MG63 (cell line): ENCODE results near the gene SHISA9. TPM values are rescaled to one million over a fixed set of nuclear protein-coding genes. Genes with fewer than 3 reads are reported as not detected.

ENCODE experiments used
- DNase-seq: peaks from one replicate; pipeline ENCODE4 v3.0.0-alpha.2; 2020
- H3K27me3 ChIP-seq: fragments of 250-450 bp; sonication (Bioruptor Pico); 2 replicates; pipeline ENCODE4 v1.5.1; 2020; ENCODE audit warnings: mild to moderate bottlenecking, moderate library complexity
- H3K36me3 ChIP-seq: fragments of 250-450 bp; sonication (Bioruptor Pico); 2 replicates; pipeline ENCODE4 v1.5.1; 2020; ENCODE audit warnings: mild to moderate bottlenecking, moderate library complexity
- H3K4me3 ChIP-seq: fragments of 250-450 bp; sonication (Bioruptor Pico); 2 replicates; pipeline ENCODE4 v1.5.1; 2020; ENCODE audit warnings: mild to moderate bottlenecking, moderate library complexity
- H3K9me3 ChIP-seq: fragments of 250-450 bp; sonication (Bioruptor Pico); 2 replicates; pipeline ENCODE4 v1.5.1; 2020; ENCODE audit warnings: mild to moderate bottlenecking, moderate library complexity
- total RNA-seq: library from RNA; depleted of rRNA; stranded (reverse); fragments of >200 nt; shearing (Covaris generic); gene quantifications from 2 replicates; pipeline ENCODE4 v1.2.3, GENCODE V29; 2014; ENCODE audit warnings: low replicate concordance

Gene SHISA9
- total RNA-seq, 1 experiment from 2014 or later = not detected

- H3K9me3 ChIP-seq = no peaks in the 10 kb centered on the region
- H3K4me3 ChIP-seq = no peak overlapping the region
- DNase-seq = no peak
- no peaks in the 10 kb centered on the region for H3K36me3 ChIP-seq
- no peaks in the 10 kb centered on the region for H3K27me3 ChIP-seq
Observed at GRCh38 chr16:13030769-13031168, 129.4 kb downstream of the SHISA9 start.

DNA sequence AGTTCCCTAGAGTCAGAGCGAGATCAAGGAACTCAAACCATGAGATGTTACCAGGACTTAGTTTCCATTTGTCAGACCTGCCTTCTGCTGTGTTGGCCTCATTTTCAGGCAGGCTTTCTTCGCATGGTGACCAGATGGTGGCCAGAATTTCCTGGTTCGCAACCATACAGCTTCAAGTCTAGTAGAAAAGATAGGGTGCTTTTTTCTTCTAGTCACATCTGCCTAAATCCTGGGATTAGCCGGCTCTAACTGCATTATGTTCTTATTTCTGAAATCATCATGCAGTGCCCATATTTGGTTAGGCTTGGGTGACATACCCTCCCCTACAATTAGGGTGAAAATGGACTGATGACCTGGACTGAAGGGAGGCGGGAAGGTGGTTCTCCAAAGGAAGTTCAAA is 131.5 kb downstream of the SHISA9 start:
- H3K36me3 ChIP-seq = no peaks in the 10 kb centered on the region
- no peak overlapping the region for H3K4me3 ChIP-seq
- no peaks in the 10 kb centered on the region for H3K27me3 ChIP-seq
- no peak for DNase-seq
- no peaks in the 10 kb centered on the region for H3K9me3 ChIP-seq

DNA sequence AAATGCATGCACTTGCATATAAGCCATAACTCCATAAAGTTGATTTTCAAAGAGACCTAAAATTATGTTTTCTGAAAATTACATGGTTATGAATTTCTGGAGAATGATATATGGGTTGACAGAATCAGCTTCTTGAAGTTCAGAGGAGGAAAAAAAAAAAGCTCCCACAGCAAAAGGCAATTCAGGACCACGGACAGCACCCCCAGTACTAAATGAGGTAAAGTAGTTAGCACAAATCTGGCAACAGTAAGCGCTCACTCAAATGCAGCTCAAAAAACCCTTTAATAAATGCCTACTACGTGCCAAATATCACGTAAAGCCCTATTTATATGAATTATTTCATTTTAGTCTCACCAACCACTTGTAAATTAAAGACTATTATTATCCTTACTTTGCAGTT is 135.2 kb downstream of the SHISA9 start:
- Histone ChIP-seq H3K27me3 (no peaks in the 10 kb centered on the region), H3K9me3 (no peaks in the 10 kb centered on the region; the same call in 1 of the 2 replicates), H3K4me3 (no peak overlapping the region), H3K36me3 (no peaks in the 10 kb centered on the region)
- DNase-seq = peak; percentile 43

GRCh38 chr16:13038591-13038990 is 137.2 kb downstream of the SHISA9 start:
- no peak overlapping the region for H3K4me3 ChIP-seq
- DNase-seq = no peak
- no peaks in the 10 kb centered on the region for H3K36me3 ChIP-seq
- H3K9me3 ChIP-seq = no peaks in the 10 kb centered on the region; the same call in 1 of the 2 replicates
- no peaks in the 10 kb centered on the region for H3K27me3 ChIP-seq

DNA sequence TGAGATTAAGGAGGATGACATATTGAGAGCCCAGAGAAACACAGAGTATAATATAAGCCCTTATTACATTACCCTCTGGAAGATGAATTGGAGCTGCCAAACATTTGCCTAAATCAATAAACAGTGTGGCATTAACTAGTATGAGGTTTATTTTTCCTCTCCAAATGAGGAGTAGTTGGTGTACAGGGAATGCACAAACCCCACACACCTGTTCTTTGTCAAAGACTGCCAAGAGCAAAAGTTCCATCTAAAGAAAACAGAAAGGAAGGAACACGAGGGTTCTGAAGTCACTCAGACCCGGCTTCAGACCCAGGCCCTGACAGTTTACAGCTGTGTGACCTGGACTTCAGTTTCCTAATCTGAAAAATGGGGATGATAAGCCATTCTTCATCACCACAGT is 138.1 kb downstream of the SHISA9 start:
- Histone ChIP-seq H3K27me3 (no peaks in the 10 kb centered on the region), H3K4me3 (no peak overlapping the region), H3K36me3 (no peaks in the 10 kb centered on the region), H3K9me3 (no peaks in the 10 kb centered on the region; the same call in 1 of the 2 replicates)
- no peak for DNase-seq

DNA sequence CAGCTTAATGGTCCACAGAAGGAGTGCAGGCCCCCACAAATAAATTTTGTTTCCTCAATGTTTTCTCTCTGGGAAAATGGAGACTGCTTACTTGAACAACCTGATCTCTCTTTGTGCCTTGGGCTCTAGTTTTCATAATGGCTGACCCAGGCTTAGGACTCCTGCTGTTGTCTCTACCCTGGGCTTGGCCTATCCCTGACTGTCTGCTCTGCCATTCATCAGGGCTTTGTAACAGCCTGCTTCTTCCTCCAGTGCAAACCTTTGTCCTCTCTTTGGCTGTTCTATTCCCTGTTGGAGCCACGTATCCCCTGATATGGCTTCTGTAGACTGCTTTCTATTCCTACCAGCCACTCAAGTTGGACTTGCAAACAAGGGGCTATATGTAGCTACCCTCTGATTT is 139.8 kb downstream of the SHISA9 start:
- no peaks in the 10 kb centered on the region; the same call in 1 of the 2 replicates for H3K9me3 ChIP-seq
- no peaks in the 10 kb centered on the region for H3K27me3 ChIP-seq
- H3K36me3 ChIP-seq = no peaks in the 10 kb centered on the region
- no peak overlapping the region for H3K4me3 ChIP-seq
- no peak for DNase-seq

DNA sequence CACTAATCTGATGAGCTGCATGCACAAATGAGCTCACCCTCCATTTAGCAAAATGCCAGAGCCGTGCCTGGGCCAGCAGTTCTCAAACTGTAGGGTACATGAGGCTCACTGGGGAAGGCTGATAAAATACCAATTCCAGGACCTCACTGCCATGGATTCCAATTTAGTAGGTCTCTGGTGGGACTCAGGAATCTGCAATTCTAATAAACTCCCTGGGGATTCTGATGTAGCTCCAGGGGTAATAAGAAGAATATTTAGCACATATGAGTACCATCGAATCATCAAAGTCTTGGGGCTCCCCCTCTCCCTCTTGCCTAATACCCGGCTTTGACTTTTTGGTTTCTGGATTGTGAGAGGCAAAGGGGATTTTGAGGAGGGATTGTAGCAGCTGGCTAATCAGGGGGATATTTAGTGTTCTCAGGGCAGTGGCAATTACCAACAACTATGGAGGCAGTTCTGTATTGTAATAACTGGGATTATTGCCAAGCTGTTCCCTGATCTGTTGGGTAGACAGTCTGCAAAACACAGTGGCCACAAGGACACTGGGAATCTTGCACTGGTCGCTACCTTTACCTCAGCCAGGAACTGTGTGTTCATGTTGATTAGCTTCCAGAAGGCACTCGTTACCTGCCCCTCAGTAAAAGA is 140.4 kb downstream of the SHISA9 start:
- H3K36me3 ChIP-seq = no peaks in the 10 kb centered on the region
- H3K27me3 ChIP-seq = no peaks in the 10 kb centered on the region
- H3K9me3 ChIP-seq = no peaks in the 10 kb centered on the region; the same call in 1 of the 2 replicates
- no peak for DNase-seq
- no peak overlapping the region for H3K4me3 ChIP-seq

- Histone ChIP-seq H3K27me3 (no peaks in the 10 kb centered on the region), H3K4me3 (no peak overlapping the region), H3K9me3 (no peaks in the 10 kb centered on the region; the same call in 1 of the 2 replicates), H3K36me3 (no peaks in the 10 kb centered on the region)
- no peak for DNase-seq
Observed at GRCh38 chr16:13042291-13042685, 140.9 kb downstream of the SHISA9 start.

DNA sequence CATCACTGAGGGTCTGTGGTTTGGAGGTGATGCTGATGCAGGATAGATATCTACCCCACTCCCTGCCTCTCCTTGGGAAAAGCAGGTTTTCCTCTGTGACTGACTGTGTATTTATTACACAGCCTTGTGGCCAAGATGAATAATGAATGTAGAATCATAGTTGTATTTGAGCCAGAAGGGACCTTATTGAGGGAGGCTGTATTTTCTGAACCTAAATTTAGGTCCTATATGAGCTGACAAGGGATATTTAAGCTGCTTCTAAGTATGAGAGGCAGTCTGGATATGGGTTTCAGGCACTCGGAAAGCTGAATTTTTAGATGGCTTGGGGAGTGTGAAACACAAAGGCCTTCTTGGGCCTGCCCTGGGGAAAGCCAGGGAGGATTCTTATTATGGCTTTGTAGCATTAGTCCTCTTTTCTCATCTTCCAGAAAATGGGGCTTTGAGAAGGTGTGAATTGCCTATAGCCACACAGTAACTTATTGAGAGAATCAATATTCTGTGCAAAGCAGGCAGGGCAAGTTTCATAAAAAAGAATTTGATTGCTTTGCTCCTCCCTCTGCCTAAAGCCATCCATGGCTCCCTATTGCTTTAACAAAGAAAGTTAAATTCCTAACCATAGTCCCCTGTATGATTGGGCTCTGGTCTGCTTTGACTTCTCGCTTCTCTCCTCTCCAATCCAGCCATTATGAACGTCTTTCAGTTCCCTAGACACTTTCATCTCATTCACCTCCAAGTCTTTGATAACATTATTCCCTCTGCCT is 144.8 kb downstream of the SHISA9 start:
- Histone ChIP-seq H3K9me3 (no peaks in the 10 kb centered on the region), H3K36me3 (no peaks in the 10 kb centered on the region), H3K27me3 (no peaks in the 10 kb centered on the region), H3K4me3 (no peak overlapping the region)
- no peak for DNase-seq

- H3K9me3 ChIP-seq = no peaks in the 10 kb centered on the region
- no peak for DNase-seq
- no peaks in the 10 kb centered on the region for H3K27me3 ChIP-seq
- no peaks in the 10 kb centered on the region for H3K36me3 ChIP-seq
- no peak overlapping the region for H3K4me3 ChIP-seq
Observed at GRCh38 chr16:13047276-13047675, 145.9 kb downstream of the SHISA9 start.

- DNase-seq = no peak
- H3K9me3 ChIP-seq = no peaks in the 10 kb centered on the region
- no peaks in the 10 kb centered on the region for H3K27me3 ChIP-seq
- H3K4me3 ChIP-seq = no peak overlapping the region
- no peaks in the 10 kb centered on the region for H3K36me3 ChIP-seq
Observed at GRCh38 chr16:13049688-13050087, 148.3 kb downstream of the SHISA9 start.

DNA sequence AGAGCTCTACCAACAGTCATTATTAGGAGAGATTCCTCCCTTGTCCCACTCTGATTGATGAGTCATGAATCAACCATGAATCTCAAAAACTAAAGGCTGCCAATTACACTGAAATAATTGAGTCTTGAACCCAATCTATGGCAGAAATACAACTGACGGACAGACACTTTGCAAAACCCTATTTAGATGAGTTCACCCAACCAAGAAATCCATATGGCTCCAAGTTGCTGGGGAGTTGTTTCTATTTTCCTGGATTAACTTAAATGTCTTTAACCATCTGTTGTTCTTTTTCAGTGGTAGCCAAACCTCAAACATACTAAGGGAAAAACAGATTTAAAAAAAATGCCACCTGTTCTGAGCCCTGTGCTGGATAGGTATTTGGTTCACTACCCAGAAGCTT is 151.0 kb downstream of the SHISA9 start:
- Histone ChIP-seq H3K9me3 (no peaks in the 10 kb centered on the region), H3K4me3 (no peak overlapping the region), H3K36me3 (no peaks in the 10 kb centered on the region), H3K27me3 (no peaks in the 10 kb centered on the region)
- no peak for DNase-seq

DNA sequence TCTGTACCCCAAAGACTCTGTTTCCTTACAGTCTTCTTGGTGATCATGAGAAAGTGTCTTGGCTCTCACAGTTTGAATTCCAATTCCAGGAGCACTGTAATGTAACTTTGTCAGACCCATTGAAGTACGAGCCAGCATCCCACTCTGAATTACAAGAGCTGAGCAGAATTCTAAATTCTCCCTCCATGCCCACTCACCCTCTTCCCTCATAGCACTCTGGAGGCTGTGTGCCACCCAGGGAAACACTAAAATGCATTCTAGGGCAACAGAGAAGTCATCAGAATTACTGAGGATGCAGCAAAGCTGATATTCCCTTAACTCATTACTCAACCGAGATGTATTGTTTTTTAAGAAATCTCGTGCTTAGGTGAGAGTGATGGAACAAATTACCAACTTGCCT is 154.1 kb downstream of the SHISA9 start:
- Histone ChIP-seq H3K9me3 (no peaks in the 10 kb centered on the region), H3K27me3 (no peaks in the 10 kb centered on the region), H3K36me3 (no peaks in the 10 kb centered on the region), H3K4me3 (no peak overlapping the region)
- no peak for DNase-seq

DNA sequence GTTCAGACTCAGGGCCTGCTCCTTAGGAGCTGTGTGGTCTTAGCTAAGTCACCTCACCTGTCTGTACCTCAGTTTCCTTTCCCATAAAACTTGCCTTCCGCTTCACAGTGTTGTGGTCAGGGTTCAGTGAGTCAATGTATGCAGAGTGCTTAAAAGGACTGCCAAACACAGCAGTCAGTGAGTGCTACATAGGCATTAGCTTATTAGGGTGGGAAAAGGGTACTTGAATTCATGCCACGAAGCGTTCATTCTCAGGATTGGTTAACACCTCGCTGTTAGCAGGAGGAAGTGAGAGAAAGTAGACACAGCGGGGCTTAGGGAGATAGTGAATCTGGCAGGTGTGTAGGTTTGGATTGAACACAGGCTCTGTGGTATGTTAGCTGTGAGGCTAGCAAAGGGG is 155.2 kb downstream of the SHISA9 start:
- H3K36me3 ChIP-seq = no peaks in the 10 kb centered on the region
- H3K9me3 ChIP-seq = no peaks in the 10 kb centered on the region
- DNase-seq = no peak
- H3K27me3 ChIP-seq = no peaks in the 10 kb centered on the region
- H3K4me3 ChIP-seq = no peak overlapping the region

DNA sequence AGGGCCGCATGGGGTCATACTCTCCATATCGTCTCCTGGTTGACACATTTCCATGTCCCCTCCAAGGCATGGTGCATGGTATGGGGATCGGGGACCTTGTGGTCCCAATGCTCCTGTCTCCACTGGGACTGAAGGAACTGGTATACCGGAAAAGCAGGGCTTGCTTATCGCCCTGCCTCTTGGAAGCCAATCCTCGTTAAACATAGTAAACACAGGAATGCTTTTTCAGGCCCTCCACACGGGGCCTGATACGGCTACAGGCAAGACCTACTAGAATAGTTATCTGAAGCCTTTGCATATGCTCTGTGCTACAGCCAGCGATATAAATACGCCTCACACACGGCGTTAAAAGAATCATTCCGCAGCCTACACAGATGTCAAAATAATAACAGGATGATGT is 159.5 kb downstream of the SHISA9 start:
- Histone ChIP-seq H3K4me3 (no peak overlapping the region), H3K36me3 (no peaks in the 10 kb centered on the region), H3K27me3 (no peaks in the 10 kb centered on the region), H3K9me3 (no peaks in the 10 kb centered on the region)
- no peak for DNase-seq

GRCh38 chr16:13061691-13062090 is 160.3 kb downstream of the SHISA9 start:
- H3K4me3 ChIP-seq = no peak overlapping the region
- H3K36me3 ChIP-seq = no peaks in the 10 kb centered on the region

DNA sequence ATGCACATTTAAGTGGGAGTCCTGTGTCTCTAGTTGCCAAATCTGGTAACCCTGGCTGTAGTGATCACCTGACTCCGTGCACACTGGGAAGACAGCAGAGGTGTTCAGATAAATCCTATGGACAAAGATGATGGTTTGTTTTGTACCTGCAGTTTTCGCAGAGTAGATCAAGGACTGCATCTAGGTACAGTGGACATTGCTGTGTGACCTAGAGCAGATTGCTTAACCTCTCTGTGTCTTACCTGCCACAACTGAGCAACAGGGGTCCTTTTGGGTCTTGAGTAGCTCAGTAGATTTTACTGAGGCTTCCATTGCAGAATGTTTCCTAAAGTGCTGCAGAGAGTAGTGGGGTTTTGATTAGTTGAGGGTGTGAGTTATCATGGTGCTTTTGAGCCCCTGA is 160.8 kb downstream of the SHISA9 start:
- DNase-seq = no peak
- H3K4me3 ChIP-seq = no peak overlapping the region
- H3K36me3 ChIP-seq = no peaks in the 10 kb centered on the region
- H3K27me3 ChIP-seq = no peaks in the 10 kb centered on the region
- no peaks in the 10 kb centered on the region for H3K9me3 ChIP-seq

More at GRCh38 chr16:13061691-13062090, 160.3 kb downstream of the SHISA9 start:
- DNase-seq = no peak
- H3K27me3 ChIP-seq = no peaks in the 10 kb centered on the region
- H3K9me3 ChIP-seq = no peaks in the 10 kb centered on the region

DNA sequence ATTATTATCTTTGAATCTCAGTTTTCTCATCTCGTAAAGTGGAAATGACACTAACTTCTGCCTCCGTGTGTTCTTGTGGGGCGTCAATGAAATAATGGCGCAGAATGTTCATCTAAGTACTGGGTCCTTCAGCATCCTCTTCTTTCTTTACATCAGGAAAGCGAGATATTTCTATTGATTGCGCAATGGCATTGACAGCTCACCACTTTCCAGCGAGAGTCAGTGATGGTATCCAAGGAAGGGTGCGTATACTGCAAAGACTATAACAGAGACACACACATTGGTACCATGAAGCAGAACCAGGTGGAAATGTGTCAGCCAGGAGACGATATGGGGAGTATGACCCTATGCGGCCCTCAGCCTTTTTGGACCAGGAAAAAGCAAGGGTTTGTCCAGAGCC is 162.1 kb downstream of the SHISA9 start:
- no peaks in the 10 kb centered on the region for H3K27me3 ChIP-seq
- H3K9me3 ChIP-seq = no peaks in the 10 kb centered on the region
- DNase-seq = no peak
- H3K36me3 ChIP-seq = no peaks in the 10 kb centered on the region
- no peak overlapping the region for H3K4me3 ChIP-seq
